ENCODE measurements around the gene DCC.

Gene DCC

DNA sequence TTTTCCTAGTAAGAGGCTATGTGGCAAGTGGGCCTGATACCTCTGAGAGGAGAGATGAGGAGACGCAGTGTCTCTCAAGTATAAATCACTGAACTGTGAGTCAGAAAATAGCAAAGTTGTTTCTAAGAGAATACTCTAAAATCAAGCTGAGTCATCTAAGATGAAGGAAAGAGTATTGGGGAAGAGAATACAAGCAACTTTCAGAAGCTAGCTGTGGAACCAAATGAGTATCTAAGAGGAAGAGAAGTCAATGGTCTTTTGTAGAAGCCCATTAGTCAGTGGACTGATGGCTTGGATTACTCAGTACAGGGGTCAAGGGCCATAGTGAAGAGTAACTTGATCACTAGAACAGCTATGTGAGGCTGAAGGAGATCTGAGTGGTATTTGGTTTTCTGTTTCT, 2.7 kb upstream of the DCC start:
- Mint-ChIP-seq H3K9me3 (peaks cover 5% of the 10 kb centered on the region), H3K27ac (no peak overlapping the region), H3K27me3 (ENCODE audit: low read depth, poor library complexity) (peaks cover 8% of the 10 kb centered on the region), H3K4me3 (no peak overlapping the region), H3K4me1 (peaks cover 26% of the 10 kb centered on the region), H3K36me3 (ENCODE audit: low read depth) (no peaks in the 10 kb centered on the region)
- TF ChIP-seq, protein P1, sequence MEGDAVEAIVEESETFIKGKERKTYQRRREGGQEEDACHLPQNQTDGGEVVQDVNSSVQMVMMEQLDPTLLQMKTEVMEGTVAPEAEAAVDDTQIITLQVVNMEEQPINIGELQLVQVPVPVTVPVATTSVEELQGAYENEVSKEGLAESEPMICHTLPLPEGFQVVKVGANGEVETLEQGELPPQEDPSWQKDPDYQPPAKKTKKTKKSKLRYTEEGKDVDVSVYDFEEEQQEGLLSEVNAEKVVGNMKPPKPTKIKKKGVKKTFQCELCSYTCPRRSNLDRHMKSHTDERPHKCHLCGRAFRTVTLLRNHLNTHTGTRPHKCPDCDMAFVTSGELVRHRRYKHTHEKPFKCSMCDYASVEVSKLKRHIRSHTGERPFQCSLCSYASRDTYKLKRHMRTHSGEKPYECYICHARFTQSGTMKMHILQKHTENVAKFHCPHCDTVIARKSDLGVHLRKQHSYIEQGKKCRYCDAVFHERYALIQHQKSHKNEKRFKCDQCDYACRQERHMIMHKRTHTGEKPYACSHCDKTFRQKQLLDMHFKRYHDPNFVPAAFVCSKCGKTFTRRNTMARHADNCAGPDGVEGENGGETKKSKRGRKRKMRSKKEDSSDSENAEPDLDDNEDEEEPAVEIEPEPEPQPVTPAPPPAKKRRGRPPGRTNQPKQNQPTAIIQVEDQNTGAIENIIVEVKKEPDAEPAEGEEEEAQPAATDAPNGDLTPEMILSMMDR (IDR thresholded peaks at IDR 0.05): no peak
- DNase-seq: no peak

DNA sequence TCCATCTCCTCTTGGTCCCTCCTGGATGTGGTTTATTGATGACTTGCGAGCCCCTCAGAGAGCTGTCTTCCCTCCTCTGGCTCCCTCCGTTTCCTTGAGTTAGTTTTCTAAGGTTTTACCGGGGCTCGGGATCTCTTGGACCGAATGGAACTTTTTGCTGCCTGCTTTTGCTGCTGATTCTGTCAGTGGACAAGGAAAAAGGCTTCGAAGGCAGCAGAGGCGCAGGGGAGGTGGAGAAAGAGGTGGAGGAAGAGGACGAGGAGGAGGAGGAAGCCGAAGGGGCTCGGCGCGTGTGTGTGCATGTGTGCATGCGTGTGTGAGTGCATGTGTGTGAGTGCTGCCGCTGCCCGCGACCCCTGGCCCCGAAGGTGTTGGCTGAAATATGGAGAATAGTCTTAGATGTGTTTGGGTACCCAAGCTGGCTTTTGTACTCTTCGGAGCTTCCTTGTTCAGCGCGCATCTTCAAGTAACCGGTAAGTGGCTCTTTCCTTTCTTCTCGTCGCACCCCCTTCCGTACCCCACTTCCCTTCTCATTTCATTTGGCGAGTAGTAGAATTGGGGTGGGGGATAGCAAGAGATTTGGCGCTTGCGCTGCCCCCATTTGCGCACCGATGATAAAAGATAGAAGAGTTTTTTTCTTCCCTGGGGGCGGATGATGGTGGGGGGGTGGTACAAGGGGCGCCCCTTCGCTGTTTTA, 557 bp downstream of the DCC start:
- Mint-ChIP-seq H3K36me3 (ENCODE audit: low read depth) (no peaks in the 10 kb centered on the region), H3K4me1 (peaks cover 26% of the 10 kb centered on the region), H3K9me3 (peaks cover 5% of the 10 kb centered on the region), H3K27me3 (ENCODE audit: low read depth, poor library complexity) (peaks cover 9% of the 10 kb centered on the region), H3K4me3 (no peak overlapping the region), H3K27ac (no peak overlapping the region)
- peak; percentile 18 for DNase-seq
- TF ChIP-seq, protein P1 (IDR thresholded peaks at IDR 0.05): no peak

DNA sequence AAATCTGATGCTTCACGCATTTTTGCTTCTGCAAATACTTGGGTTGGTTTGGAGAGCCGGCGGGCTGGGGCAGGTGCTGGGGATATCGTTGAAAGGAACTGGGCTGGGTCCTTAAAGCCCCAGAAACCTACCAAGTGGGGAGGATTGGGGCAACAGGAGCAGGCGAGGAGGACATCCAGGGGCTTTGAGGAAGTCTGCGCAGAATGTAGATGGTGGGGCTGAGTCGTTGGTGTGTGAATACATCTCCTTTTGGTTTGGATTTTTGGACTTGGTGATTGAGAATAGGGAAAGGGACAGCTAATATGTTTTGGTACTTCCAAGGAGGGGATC, 1.1 kb downstream of the DCC start:
- no peak for DNase-seq
- TF ChIP-seq, protein P1 (IDR thresholded peaks at IDR 0.05): no peak
- Mint-ChIP-seq H3K27me3 (ENCODE audit: low read depth, poor library complexity) (peaks cover 9% of the 10 kb centered on the region), H3K4me1 (peaks cover 26% of the 10 kb centered on the region), H3K4me3 (no peak overlapping the region), H3K9me3 (peaks cover 5% of the 10 kb centered on the region), H3K27ac (no peak overlapping the region), H3K36me3 (ENCODE audit: low read depth) (no peaks in the 10 kb centered on the region)

DNA sequence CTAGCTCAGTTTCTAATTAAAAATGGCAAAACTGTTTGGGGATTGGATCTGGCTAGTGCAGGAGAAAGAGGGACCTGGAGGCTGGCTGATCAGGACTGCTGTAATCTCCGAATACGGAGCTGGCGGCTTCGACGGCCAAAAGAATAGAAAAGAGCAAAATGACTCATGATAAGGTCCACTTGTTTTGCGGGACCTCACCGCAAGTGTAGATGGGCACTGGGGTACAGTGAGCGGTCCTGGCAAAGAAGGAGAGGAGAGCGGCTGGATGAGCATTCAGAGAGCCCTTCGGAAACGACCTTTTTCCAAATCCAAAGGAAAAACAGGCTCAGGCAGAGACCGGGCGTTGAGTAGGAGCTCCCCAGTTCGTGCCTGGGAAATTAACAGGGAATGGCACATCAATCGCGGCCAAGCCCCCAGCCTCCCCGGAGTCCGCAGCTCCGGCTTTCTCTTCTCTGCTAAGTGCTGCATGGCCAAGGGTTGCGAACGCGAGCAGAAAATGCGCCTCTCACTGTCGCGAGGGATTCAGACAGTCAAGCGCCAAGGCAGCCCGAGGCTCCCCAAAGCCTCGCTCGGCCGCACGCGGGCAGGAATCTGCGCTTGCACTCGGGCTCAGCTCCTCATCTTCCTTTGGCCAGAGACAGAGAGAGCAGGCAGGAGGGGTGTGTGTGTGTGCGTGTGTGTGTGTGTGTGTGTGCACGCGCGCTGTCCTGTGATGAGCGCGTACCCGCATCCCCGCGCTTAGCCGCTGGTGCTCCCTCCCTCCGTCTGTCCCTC, 1.8 kb downstream of the DCC start:
- peak; percentile 62 for DNase-seq
- H3K4me1 Mint-ChIP-seq: peaks cover 26% of the 10 kb centered on the region
- H3K4me3 Mint-ChIP-seq: no peak overlapping the region
- TF ChIP-seq, protein P1 (IDR thresholded peaks at IDR 0.05): no peak
- H3K9me3 Mint-ChIP-seq: peaks cover 5% of the 10 kb centered on the region
- no peaks in the 10 kb centered on the region for H3K36me3 Mint-ChIP-seq (ENCODE audit: low read depth)
- H3K27ac Mint-ChIP-seq: no peak overlapping the region
- H3K27me3 Mint-ChIP-seq (ENCODE audit: low read depth, poor library complexity): peaks cover 12% of the 10 kb centered on the region

DNA sequence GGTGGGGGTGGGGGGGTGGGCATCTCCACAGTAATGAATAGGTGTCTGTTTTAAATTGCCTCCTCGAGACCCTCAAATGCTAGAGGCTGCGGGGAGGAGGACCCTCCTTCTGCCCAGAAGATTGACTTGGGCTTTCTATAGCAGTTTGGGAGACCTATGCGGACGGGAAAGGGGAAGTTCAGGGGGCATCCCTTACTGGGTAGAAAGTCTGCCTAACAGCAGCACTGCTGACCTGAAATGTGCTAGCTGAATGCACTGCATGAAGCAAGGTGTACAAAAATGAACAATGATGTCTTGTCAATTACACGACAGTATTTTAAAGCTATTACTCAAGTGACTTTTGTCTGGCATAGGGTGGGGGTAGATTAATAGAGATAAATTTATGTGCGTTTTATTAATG, 2.5 kb downstream of the DCC start:
- H3K4me3 Mint-ChIP-seq: no peak overlapping the region
- DNase-seq: no peak
- no peak overlapping the region for H3K27ac Mint-ChIP-seq
- H3K36me3 Mint-ChIP-seq (ENCODE audit: low read depth): no peaks in the 10 kb centered on the region
- H3K27me3 Mint-ChIP-seq (ENCODE audit: low read depth, poor library complexity): peaks cover 12% of the 10 kb centered on the region
- TF ChIP-seq, protein P1 (IDR thresholded peaks at IDR 0.05): no peak
- peaks cover 26% of the 10 kb centered on the region for H3K4me1 Mint-ChIP-seq
- no peaks in the 10 kb centered on the region for H3K9me3 Mint-ChIP-seq

- Mint-ChIP-seq H3K4me1 (peaks cover 26% of the 10 kb centered on the region), H3K36me3 (ENCODE audit: low read depth) (no peaks in the 10 kb centered on the region), H3K9me3 (no peaks in the 10 kb centered on the region), H3K4me3 (no peak overlapping the region), H3K27ac (no peak overlapping the region), H3K27me3 (ENCODE audit: low read depth, poor library complexity) (peaks cover 12% of the 10 kb centered on the region)
- no peak for DNase-seq
- TF ChIP-seq, protein P1 (IDR thresholded peaks at IDR 0.05): peak; percentile 31
Measured at GRCh38 chr18:52343138-52343537, 3.1 kb downstream of the DCC start.

Data from nephron progenitor cell (in vitro differentiated cells).